ENCODE data around the gene KRT14. TPM values are rescaled to one million over a fixed set of nuclear protein-coding genes. Genes with fewer than 3 reads are reported as not detected.
A peak's percentile ranks its signal among the peaks of the same experiment; 100 is the strongest.
"Not testable (repeated sequence)": the region's sequence is repeated elsewhere in the genome, so short reads cannot be mapped to it uniquely, and the experiment has no call there.

Gene KRT14
- total and polyA plus RNA-seq, 8 donors, result 0.35 to 2.0 (median 1.2) TPM; not detected in 1

GRCh38 chr17:41615454-41615853, 28.8 kb upstream of the KRT14 start:
- ATAC-seq (no peak), DNase-seq (peak in 1 of 4 donors; percentile 33)
- Histone ChIP-seq H3K4me1 (no peaks in the 10 kb centered on the region), H3K27me3 (peaks cover 0 to 48% of the 10 kb centered on the region in 2 donors), H3K36me3 (no peaks in the 10 kb centered on the region), H3K4me3 (no peak overlapping the region), H3K27ac (no peak overlapping the region), H3K9me3 (no peaks in the 10 kb centered on the region)
- TF ChIP-seq CTCF (IDR thresholded peaks at IDR 0.05), result no peak
- intact Hi-C loops (cut with DNase I), result no loop called here

DNA sequence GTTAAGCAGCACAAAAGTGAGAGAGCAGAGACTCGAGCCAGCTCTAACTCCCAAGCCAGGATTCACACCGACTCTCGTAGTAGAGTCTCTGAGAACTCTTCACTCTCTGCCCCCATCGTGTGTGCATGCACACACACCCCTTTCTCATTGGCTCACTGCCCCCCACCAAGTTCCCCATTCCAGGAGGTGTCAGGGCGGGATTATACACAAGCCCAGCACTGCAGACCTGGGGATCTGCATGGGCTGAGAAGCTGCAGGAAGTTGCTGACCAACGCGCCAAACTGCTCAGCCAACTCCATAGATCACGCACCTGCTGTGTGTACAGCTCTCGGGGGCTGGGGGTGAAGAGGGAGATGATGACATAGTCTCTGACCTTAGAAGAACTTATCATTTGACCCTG, 28.1 kb upstream of the KRT14 start:
- intact Hi-C loops (cut with DNase I); H3K36me3 ChIP-seq; ATAC-seq; H3K9me3 ChIP-seq; H3K4me1 ChIP-seq; H3K4me3 ChIP-seq; H3K27ac ChIP-seq; DNase-seq: not testable (repeated sequence)
- peaks cover 0 to 54% of the 10 kb centered on the region in 2 donors for H3K27me3 ChIP-seq

- no peaks in the 10 kb centered on the region for H3K4me1 ChIP-seq
- intact Hi-C loops (cut with DNase I), result no loop called here
- H3K9me3 ChIP-seq, result no peaks in the 10 kb centered on the region
- no peak for TF ChIP-seq CTCF (IDR thresholded peaks at IDR 0.05)
- no peak overlapping the region for H3K4me3 ChIP-seq
- H3K36me3 ChIP-seq, result no peaks in the 10 kb centered on the region
- ATAC-seq (no peak), DNase-seq (no peak)
- H3K27ac ChIP-seq, result no peak overlapping the region
- H3K27me3 ChIP-seq, result peaks cover 0 to 57% of the 10 kb centered on the region in 2 donors
These were observed 27.4 kb upstream of the KRT14 start for GRCh38 chr17:41614098-41614497.

GRCh38 chr17:41613277-41614082, 26.8 kb upstream of the KRT14 start:
- DNase-seq, result no peak
- ATAC-seq, result no peak
- Histone ChIP-seq H3K4me3 (no peak overlapping the region), H3K9me3 (no peaks in the 10 kb centered on the region), H3K4me1 (no peaks in the 10 kb centered on the region), H3K27me3 (peaks cover 0 to 57% of the 10 kb centered on the region in 2 donors), H3K27ac (no peak overlapping the region), H3K36me3 (no peaks in the 10 kb centered on the region)
- intact Hi-C loops (cut with DNase I), result no loop called here
- no peak for TF ChIP-seq CTCF (IDR thresholded peaks at IDR 0.05)

- not testable (repeated sequence) for H3K27ac ChIP-seq, H3K4me3 ChIP-seq
These were observed 25.9 kb upstream of the KRT14 start, which contains the start of gene KRT16 for GRCh38 chr17:41612376-41613160. KRT16 (minus strand) TSS chr17:41612767; CDS start chr17:41612688, 79 bp downstream.

More at GRCh38 chr17:41612376-41613160, 25.9 kb upstream of the KRT14 start, which contains the start of gene KRT16:
- intact Hi-C loops (cut with DNase I); DNase-seq; H3K36me3 ChIP-seq; H3K4me1 ChIP-seq; H3K9me3 ChIP-seq: not testable (repeated sequence)
- peak; percentile 31 for ATAC-seq
- H3K27me3 ChIP-seq, result peaks cover 0 to 52% of the 10 kb centered on the region in 2 donors
